ENCODE results near the gene FPGS.
"Not testable (repeated sequence)": the region's sequence is repeated elsewhere in the genome, so short reads cannot be mapped to it uniquely, and the experiment has no call there.

Gene FPGS

DNA sequence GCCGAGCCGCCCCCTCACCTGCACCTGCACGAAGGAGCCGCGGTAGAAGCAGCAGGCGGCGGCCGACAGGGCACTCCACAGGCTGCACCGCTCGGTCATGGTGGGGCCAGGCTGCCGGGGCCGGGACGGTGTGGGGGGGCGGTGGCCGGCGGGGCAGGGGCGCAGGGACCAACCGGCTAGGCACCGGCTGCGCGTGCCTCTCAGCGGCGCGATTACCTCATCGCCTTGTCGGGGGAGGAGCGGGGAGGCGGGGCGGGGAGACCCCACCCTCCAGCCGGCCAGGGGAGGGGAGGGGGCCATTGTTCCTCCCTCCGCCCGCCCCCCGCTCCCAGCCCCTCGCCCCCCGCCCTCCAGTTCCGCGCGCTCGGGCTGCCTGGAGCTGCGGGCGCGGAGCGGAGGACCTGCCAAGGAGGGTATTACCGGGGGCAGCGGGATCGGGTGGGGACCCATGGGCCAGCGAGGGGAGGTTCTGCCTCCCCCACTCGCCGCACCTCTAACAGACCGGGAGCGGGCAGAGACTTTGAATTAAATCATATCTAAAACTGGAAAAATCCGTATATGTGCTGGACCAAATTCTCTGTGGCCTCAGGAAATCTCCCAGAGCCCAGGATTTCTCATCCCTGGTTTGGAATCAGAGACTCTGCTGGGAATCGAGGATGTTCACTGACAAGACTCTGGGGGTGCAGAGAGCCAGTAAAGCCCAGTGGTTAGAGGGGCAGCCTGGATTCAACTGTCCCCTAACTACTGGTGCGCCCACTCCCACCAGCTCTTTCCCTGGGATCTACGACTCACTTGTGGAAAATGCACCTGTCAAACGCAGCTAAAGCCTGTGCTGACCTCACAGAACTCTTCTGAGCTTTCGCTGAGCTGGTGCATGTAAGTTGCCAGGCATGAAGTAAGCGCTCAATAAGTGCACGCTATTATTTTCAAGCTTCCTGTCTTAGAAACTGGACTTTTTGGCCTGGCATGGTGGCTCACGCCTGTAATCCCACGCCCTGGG lies 47.3 kb upstream of the FPGS start:
- H3K27ac ChIP-seq (ENCODE audit: poor library complexity, severe bottlenecking) = no peak overlapping the region
- no peaks in the 10 kb centered on the region for H3K4me1 ChIP-seq (ENCODE audit: insufficient read depth, poor library complexity, severe bottlenecking)
- H3K4me3 ChIP-seq (ENCODE audit: severe bottlenecking) = no peak overlapping the region
- H3K27me3 ChIP-seq (ENCODE audit: insufficient read depth, poor library complexity, severe bottlenecking) = peaks cover 39% of the 10 kb centered on the region
- no peak for TF ChIP-seq CTCF (IDR thresholded peaks at IDR 0.05; ENCODE audit: poor library complexity, severe bottlenecking)
- H3K9me3 ChIP-seq (ENCODE audit: severe bottlenecking) = no peaks in the 10 kb centered on the region
- no peak for ATAC-seq (ENCODE audit: low read depth)
- H3K36me3 ChIP-seq (ENCODE audit: low read depth) = no peaks in the 10 kb centered on the region
- no peak for DNase-seq (ENCODE audit: low spot score)

- peaks cover 39% of the 10 kb centered on the region for H3K27me3 ChIP-seq (ENCODE audit: insufficient read depth, poor library complexity, severe bottlenecking)
- TF ChIP-seq CTCF (IDR thresholded peaks at IDR 0.05; ENCODE audit: poor library complexity, severe bottlenecking) = no peak
- H3K4me3 ChIP-seq (ENCODE audit: severe bottlenecking) = no peak overlapping the region
- ATAC-seq (ENCODE audit: low read depth) (no peak), DNase-seq (ENCODE audit: low spot score) (no peak)
- no peak overlapping the region for H3K27ac ChIP-seq (ENCODE audit: poor library complexity, severe bottlenecking)
- no peaks in the 10 kb centered on the region for H3K4me1 ChIP-seq (ENCODE audit: insufficient read depth, poor library complexity, severe bottlenecking)
- no peaks in the 10 kb centered on the region for H3K36me3 ChIP-seq (ENCODE audit: low read depth)
- H3K9me3 ChIP-seq (ENCODE audit: severe bottlenecking) = no peaks in the 10 kb centered on the region
Measured at GRCh38 chr9:127756233-127756632, 46.4 kb upstream of the FPGS start.

DNA sequence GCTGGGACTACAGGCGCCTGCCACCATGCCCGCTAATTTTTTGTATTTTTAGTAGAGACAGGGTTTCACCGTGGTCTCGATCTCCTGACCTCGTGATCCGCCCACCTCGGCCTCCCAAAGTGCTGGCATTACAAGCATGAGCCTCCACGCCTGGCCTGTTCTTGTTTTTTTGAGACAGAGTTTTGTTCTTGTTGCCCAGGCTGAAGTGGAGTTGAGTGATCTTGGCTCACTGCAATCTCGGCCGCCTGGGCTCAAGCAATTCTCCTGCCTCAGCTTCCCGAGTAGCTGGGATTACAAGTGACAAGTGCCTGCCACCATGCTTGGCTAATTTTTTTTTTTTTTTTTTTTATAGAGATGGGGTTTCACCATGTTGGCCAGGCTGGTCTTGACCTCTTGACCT lies 45.9 kb upstream of the FPGS start:
- H3K4me1 ChIP-seq (ENCODE audit: insufficient read depth, poor library complexity, severe bottlenecking); H3K27ac ChIP-seq (ENCODE audit: poor library complexity, severe bottlenecking); DNase-seq (ENCODE audit: low spot score); H3K36me3 ChIP-seq (ENCODE audit: low read depth); H3K4me3 ChIP-seq (ENCODE audit: severe bottlenecking); ATAC-seq (ENCODE audit: low read depth); H3K9me3 ChIP-seq (ENCODE audit: severe bottlenecking): not testable (repeated sequence)
- peaks cover 39% of the 10 kb centered on the region for H3K27me3 ChIP-seq (ENCODE audit: insufficient read depth, poor library complexity, severe bottlenecking)

DNA sequence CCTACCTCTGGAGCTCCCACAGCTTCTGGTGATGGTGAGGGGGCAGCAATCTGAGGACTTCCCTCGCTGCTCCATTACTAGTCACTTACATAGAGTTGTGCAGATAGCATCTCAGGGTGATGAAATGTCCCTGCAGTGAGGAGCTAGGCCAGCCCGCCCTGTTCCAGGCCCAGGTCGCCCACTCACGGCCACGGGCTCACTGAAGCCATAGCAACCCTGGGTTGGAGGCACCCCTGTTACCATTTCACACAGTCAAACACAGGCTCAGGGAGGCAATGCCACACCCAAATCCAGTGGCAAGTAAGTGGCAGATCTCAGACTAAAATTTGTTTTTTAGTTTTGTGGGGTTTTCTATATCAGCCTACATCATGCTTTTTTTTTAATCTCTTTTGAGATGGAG lies 43.8 kb upstream of the FPGS start:
- H3K27ac ChIP-seq (ENCODE audit: poor library complexity, severe bottlenecking) = no peak overlapping the region
- no peaks in the 10 kb centered on the region for H3K4me1 ChIP-seq (ENCODE audit: insufficient read depth, poor library complexity, severe bottlenecking)
- H3K36me3 ChIP-seq (ENCODE audit: low read depth) = no peaks in the 10 kb centered on the region
- TF ChIP-seq CTCF (IDR thresholded peaks at IDR 0.05; ENCODE audit: poor library complexity, severe bottlenecking) = no peak
- ATAC-seq (ENCODE audit: low read depth) = no peak
- no peak for DNase-seq (ENCODE audit: low spot score)
- peaks cover 23% of the 10 kb centered on the region for H3K27me3 ChIP-seq (ENCODE audit: insufficient read depth, poor library complexity, severe bottlenecking)
- no peak overlapping the region for H3K4me3 ChIP-seq (ENCODE audit: severe bottlenecking)
- no peaks in the 10 kb centered on the region for H3K9me3 ChIP-seq (ENCODE audit: severe bottlenecking)

DNA sequence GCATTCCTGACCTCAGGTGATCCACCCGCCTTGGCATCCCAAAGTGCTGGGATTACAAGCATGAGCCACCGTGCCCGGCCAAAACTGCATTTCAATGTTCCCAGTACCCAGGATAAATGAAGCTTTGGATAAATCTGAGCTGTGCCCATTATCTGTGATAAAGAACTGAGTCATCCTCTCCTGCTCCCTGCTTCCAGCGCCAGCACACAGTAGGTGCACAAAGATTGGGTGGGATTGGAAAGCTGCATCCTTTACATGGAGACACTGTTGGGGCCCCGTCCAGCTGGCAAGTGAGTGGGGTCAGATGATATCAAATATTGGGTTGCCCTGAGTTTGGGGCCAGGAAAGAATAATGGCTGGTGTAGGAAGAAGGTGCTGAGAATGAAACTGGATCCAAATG lies 41.6 kb upstream of the FPGS start:
- TF ChIP-seq CTCF (IDR thresholded peaks at IDR 0.05; ENCODE audit: poor library complexity, severe bottlenecking) = no peak
- no peak for DNase-seq (ENCODE audit: low spot score)
- Histone ChIP-seq H3K4me1 (ENCODE audit: insufficient read depth, poor library complexity, severe bottlenecking) (no peaks in the 10 kb centered on the region), H3K27ac (ENCODE audit: poor library complexity, severe bottlenecking) (no peak overlapping the region), H3K36me3 (ENCODE audit: low read depth) (no peaks in the 10 kb centered on the region), H3K4me3 (ENCODE audit: severe bottlenecking) (no peak overlapping the region), H3K9me3 (ENCODE audit: severe bottlenecking) (no peaks in the 10 kb centered on the region), H3K27me3 (ENCODE audit: insufficient read depth, poor library complexity, severe bottlenecking) (peaks cover 3% of the 10 kb centered on the region)
- ATAC-seq (ENCODE audit: low read depth) = no peak
